HTERT RPE-1 (cell line): Measurements from ENCODE around the gene TMEM139.

Source experiments
- in situ Hi-C: fragments of 300-500 bp; cut with MboI; formaldehyde crosslinking; loops from 4 replicates; pipeline ENCODE4 v1.14.3; 2020; ENCODE audit warnings: low sequenced_read_pairs

Gene TMEM139

GRCh38 chr7:143321734-143322133 is 37.0 kb downstream of the TMEM139 start:
- in situ Hi-C loops, result no loop called here

- in situ Hi-C loops, result no loop called here
Measured at GRCh38 chr7:143322760-143323633, 38.2 kb downstream of the TMEM139 start.

- in situ Hi-C loops, result no loop called here
Measured at GRCh38 chr7:143323653-143324052, 38.9 kb downstream of the TMEM139 start.

- in situ Hi-C loops, result no loop called here
Measured at GRCh38 chr7:143325240-143325639, 40.5 kb downstream of the TMEM139 start.

- in situ Hi-C loops, result no loop called here
Measured at GRCh38 chr7:143327903-143328302, 43.1 kb downstream of the TMEM139 start.

GRCh38 chr7:143329471-143330170 is 44.9 kb downstream of the TMEM139 start:
- in situ Hi-C loops, result no loop called here

GRCh38 chr7:143331179-143331801 is 46.5 kb downstream of the TMEM139 start:
- in situ Hi-C loops, result no loop called here

- in situ Hi-C loops, result no loop called here
Measured at GRCh38 chr7:143334244-143334643, 49.5 kb downstream of the TMEM139 start.

GRCh38 chr7:143337216-143337615 is 52.5 kb downstream of the TMEM139 start:
- in situ Hi-C loops, result no loop called here
